HG03354 (cell line): ENCODE measurements around the gene MLN.

Experiments used
- ATAC-seq: cut with Tn5 transposase; IDR thresholded peaks from one replicate; pipeline ENCODE4 v1.9.1; 2021; ENCODE audit warnings: mild to moderate bottlenecking; ENCODE audit not compliant: unreplicated experiment, poor library complexity, severe bottlenecking

The MLN gene

GRCh38 chr6:33803571-33804053, at the start of gene MLN:
Gene MLN (minus strand): TSS chr6:33804003. CDS start chr6:33801163, 2,840 bp downstream.
- no peak for ATAC-seq

GRCh38 chr6:33853026-33853425, 49.2 kb upstream of the MLN start:
- ATAC-seq: no peak

DNA sequence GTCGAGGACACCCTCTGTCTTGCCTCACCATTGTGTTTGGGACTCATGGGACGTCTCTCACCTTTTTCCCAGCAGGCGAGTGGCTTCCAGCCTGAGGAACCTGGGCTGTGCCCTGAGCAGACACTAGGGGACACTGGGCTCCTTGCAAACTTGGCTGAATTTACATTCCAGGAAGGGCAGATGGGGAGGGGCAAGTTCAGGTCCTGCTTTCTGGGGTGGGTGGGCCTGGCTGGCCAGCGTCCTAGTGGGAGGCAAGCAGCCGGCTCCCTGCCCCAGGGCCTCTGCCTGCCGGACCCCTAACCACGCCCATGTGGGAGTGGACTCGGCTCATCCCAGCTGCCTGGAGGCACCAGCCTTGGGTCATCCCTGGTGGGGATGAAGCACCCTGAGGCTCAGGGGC, 48.2 kb upstream of the MLN start:
- no peak for ATAC-seq

DNA sequence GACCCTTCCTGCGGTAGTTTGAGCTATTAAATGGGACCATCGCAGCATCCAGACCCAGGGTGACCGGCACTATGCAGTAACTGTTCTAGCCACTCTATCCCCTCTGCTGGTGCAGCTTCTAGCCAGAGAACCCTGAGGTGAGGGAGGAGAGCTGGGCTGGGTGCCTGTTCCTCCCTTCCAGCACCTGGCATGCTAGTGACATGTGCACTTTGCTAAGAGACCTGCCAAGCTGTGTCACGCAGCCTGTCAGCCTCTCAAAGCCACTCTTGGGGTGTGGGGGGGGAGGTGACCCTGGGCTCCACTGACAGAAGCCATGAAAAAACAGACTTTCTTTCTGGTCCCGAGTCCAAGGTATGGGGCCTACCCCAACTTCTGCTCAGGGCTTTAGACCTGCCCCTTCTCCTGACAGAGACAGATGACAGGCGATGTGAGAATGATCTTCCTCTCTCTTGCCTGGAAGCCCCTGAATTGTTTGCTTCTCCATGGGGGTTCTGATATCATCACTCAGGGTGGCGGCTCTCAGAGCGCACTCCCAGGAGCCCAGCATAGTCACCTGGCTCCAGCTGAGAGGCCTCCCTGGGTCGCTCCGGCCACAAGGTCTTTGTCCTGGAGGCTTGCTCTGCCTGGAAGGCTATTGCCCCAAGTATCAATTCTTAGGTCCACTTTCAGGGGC, 47.2 kb upstream of the MLN start:
- ATAC-seq: no peak

DNA sequence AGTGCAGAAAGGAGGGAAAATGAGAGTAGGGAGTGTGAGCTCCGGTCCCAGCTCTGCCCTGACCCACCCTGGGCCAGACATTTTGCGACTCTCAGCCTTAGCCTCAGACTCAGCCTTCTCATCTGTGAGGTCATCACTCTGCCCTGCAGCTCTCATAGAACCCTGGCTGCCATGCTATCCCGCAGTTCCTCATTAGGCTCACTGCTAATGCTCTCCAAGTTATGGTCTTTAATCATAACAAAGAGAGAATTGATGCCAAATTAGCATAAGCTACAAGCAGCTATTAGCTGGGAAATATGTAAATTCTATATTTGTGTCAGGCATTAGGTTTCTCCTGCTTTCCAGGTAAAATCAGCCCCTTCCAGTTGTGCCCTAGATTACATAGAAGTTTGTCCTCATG, 46.5 kb upstream of the MLN start:
- no peak for ATAC-seq

GRCh38 chr6:33849500-33850075, 45.8 kb upstream of the MLN start:
- no peak for ATAC-seq

- no peak for ATAC-seq
Measured at GRCh38 chr6:33848484-33848883, 44.7 kb upstream of the MLN start.

DNA sequence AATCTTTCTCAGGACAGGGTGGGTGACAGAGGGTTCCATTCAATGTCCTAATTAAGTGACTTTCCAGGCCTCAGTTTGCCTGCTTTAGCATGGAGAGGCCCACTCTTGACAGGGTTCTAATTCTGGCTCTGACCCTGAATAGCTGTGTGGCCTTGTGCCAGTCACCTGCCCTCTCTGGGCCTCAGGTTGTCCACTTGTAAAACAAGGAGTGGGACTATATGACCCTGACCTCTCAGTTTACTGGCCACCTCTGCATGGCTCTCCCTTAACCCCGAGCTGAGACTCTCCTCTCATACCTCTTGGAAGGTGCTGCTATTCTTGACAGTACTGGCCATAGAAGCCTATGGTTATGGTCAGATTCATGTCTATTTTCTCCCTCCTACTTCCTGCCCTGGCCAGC, 44.1 kb upstream of the MLN start:
- no peak for ATAC-seq

- no peak for ATAC-seq
Measured at GRCh38 chr6:33847078-33847477, 43.3 kb upstream of the MLN start.

DNA sequence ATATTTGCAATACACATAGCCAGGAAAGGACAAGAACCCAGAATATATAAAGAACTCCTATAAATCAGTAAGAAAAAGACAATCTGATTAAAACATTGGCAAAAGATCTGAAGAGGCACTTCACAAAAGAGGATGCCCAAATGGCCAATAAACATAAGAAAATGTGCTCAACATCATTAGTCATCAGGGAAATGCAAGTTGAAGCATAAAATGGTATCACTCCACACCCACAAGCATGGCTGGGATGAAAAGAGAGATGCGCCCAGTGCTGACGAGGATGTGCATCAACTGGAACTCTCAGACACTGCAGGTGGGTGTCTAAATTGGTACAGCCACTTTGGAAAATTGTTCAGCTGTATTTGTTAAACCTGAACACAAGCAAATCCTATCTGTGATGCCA, 42.4 kb upstream of the MLN start:
- ATAC-seq: no peak

GRCh38 chr6:33845031-33845745, 41.4 kb upstream of the MLN start:
- ATAC-seq: no peak

GRCh38 chr6:33843131-33844121, 39.6 kb upstream of the MLN start:
- no peak for ATAC-seq

GRCh38 chr6:33841868-33842267, 38.1 kb upstream of the MLN start:
- no peak for ATAC-seq

DNA sequence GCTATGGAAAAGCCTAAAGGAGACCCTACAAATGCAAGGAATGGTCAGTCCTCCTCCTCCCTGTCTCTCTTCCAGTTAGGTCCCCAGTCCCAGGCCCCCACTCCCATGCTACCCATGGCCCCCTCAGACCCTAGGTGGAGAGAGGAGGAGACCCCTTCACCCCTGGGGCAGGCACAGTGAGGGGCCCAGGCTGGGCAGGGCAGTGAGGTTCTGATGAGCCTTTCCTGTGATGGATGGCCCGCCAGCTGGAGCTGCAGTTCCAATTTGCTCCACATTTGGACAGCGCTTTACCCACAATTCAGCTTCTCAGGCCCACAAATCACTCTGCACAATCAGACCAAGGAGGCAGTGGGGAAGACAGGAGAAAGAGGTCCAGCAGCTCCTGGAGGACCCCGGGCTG, 37.3 kb upstream of the MLN start:
- ATAC-seq: no peak

DNA sequence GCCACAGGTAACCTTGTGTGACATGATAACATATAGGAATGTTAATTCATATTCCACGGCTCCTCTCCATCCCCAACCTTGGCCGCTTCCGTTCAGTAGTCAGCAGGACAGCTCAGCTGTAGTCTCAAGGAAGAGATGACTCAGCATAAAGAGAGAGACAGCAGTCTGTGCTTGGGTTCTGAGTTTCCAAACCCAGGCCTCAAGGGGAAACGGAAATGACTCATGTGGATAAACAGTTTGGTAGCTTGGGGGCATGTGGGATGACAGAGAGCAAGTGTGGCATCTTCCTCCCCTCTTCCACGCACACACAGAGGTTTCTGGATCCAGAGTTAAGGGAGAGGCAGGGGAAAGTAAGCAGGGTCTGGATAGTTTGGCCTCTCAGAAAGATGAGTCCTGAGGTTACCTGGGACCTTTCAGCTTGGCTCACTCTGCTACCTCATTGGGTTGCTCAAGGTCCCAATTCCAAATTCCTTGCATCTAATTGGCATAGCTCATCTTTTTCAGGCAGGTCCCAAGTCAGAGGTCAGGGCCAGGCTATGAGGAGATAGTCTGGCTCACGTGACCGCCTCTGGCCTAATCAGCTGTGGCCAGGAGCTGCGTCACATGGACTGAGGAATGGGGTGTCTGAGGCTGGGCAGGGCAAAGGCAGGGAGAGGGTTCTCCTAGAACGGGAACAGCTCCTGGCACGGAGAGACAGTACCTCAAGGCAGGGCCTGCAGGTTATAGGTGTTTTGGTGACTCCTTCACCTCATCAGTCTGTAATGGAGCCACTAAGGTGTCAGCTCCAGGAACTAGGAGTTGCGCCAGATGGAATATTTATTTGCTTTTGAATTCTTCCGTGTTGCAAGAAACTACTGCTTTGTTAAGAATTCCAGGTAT, 36.5 kb upstream of the MLN start:
- ATAC-seq: peak; percentile 74

GRCh38 chr6:33839399-33840047, 35.7 kb upstream of the MLN start:
- no peak for ATAC-seq

- ATAC-seq: no peak
Measured at GRCh38 chr6:33838983-33839382, 35.2 kb upstream of the MLN start.

GRCh38 chr6:33837971-33838665, 34.3 kb upstream of the MLN start:
- ATAC-seq: no peak
